Measurements from ENCODE around the gene PPP2R3A.
"Not testable (repeated sequence)": the region's sequence is repeated elsewhere in the genome, so short reads cannot be mapped to it uniquely, and the experiment has no call there.

PPP2R3A gene

DNA sequence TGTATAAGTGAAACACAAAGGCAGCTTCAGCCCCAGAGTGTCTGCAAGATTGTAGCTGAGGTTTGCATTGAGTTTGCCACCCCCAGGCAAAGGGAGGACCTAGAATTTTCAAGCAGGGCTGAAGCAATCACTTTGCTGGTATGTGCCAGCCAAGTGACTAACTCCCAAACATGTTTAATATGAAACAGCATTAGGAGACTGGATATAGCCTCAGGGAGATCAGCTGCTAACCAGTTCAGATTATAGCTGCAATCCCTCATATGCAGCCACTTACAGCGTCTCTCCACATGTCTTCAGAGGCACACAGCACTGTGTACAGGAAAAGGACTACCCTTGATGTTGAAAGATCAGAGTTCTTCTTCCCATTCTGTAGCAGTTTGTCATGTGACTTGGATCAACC is 38.4 kb upstream of the PPP2R3A start:
- TF ChIP-seq, protein P1, sequence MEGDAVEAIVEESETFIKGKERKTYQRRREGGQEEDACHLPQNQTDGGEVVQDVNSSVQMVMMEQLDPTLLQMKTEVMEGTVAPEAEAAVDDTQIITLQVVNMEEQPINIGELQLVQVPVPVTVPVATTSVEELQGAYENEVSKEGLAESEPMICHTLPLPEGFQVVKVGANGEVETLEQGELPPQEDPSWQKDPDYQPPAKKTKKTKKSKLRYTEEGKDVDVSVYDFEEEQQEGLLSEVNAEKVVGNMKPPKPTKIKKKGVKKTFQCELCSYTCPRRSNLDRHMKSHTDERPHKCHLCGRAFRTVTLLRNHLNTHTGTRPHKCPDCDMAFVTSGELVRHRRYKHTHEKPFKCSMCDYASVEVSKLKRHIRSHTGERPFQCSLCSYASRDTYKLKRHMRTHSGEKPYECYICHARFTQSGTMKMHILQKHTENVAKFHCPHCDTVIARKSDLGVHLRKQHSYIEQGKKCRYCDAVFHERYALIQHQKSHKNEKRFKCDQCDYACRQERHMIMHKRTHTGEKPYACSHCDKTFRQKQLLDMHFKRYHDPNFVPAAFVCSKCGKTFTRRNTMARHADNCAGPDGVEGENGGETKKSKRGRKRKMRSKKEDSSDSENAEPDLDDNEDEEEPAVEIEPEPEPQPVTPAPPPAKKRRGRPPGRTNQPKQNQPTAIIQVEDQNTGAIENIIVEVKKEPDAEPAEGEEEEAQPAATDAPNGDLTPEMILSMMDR (conservative IDR thresholded peaks at IDR 0.05; ENCODE audit: low read length): no peak
- no peak for TF ChIP-seq EZH2phosphoT487 (IDR thresholded peaks at IDR 0.05; ENCODE audit: borderline replicate concordance)
- Histone ChIP-seq H3K9me3 (ENCODE audit: insufficient read depth, low read depth, low read length) (no peaks in the 10 kb centered on the region), H3F3A (ENCODE audit: low read depth) (no peaks in the 10 kb centered on the region), H4K20me1 (ENCODE audit: insufficient read depth, low read length, poor library complexity, severe bottlenecking) (no peaks in the 10 kb centered on the region), H3K36me3 (ENCODE audit: insufficient read depth, low read length) (no peaks in the 10 kb centered on the region), H3K9ac (ENCODE audit: low read depth, low read length, poor library complexity, severe bottlenecking) (no peak overlapping the region), H3K4me3 (ENCODE audit: low read length, poor library complexity, severe bottlenecking) (no peak overlapping the region), H3K4me2 (ENCODE audit: low read depth, low read length, poor library complexity, severe bottlenecking) (no peak overlapping the region), H3K27me3 (ENCODE audit: insufficient read depth, low read length, poor library complexity, severe bottlenecking) (no peaks in the 10 kb centered on the region), H2AFZ (ENCODE audit: low read length) (no peak overlapping the region), H3K79me2 (ENCODE audit: insufficient read depth, low read length) (no peaks in the 10 kb centered on the region), H3K9me2 (replicated peaks; ENCODE audit: low read depth, low read length) (no peaks in the 10 kb centered on the region), H3K4me1 (ENCODE audit: insufficient read depth, low read length, poor library complexity, severe bottlenecking) (no peaks in the 10 kb centered on the region)

DNA sequence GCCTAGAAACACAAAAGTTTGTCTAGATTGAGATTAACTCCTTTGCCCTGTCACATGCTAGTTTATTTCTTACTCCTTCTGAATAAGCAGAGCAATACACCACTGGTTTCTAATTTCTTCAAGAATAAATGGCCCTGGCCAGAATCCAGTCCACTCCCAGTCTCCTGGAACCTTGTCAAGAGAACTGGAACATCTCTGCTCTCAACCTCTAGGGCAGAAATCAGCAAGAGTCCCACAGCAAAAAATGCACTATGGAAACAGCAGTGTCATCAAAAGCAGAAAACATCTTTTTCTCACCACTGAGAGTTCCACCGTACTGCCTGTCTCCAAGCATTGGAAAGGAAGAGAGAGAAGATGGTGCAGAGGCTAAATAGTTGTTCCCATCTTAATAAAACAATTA is 35.9 kb upstream of the PPP2R3A start:
- Histone ChIP-seq H4K20me1 (ENCODE audit: insufficient read depth, low read length, poor library complexity, severe bottlenecking) (no peaks in the 10 kb centered on the region), H3K9ac (ENCODE audit: low read depth, low read length, poor library complexity, severe bottlenecking) (no peak overlapping the region), H3K9me3 (ENCODE audit: insufficient read depth, low read depth, low read length) (no peaks in the 10 kb centered on the region), H3F3A (ENCODE audit: low read depth) (no peaks in the 10 kb centered on the region), H3K27me3 (ENCODE audit: insufficient read depth, low read length, poor library complexity, severe bottlenecking) (no peaks in the 10 kb centered on the region), H2AFZ (ENCODE audit: low read length) (no peak overlapping the region), H3K9me2 (replicated peaks; ENCODE audit: low read depth, low read length) (no peaks in the 10 kb centered on the region), H3K4me3 (ENCODE audit: low read length, poor library complexity, severe bottlenecking) (no peak overlapping the region), H3K79me2 (ENCODE audit: insufficient read depth, low read length) (no peaks in the 10 kb centered on the region), H3K4me1 (ENCODE audit: insufficient read depth, low read length, poor library complexity, severe bottlenecking) (no peaks in the 10 kb centered on the region), H3K4me2 (ENCODE audit: low read depth, low read length, poor library complexity, severe bottlenecking) (no peak overlapping the region), H3K36me3 (ENCODE audit: insufficient read depth, low read length) (no peaks in the 10 kb centered on the region)
- TF ChIP-seq EZH2phosphoT487 (IDR thresholded peaks at IDR 0.05; ENCODE audit: borderline replicate concordance): no peak
- TF ChIP-seq, protein P1 (conservative IDR thresholded peaks at IDR 0.05; ENCODE audit: low read length): no peak

DNA sequence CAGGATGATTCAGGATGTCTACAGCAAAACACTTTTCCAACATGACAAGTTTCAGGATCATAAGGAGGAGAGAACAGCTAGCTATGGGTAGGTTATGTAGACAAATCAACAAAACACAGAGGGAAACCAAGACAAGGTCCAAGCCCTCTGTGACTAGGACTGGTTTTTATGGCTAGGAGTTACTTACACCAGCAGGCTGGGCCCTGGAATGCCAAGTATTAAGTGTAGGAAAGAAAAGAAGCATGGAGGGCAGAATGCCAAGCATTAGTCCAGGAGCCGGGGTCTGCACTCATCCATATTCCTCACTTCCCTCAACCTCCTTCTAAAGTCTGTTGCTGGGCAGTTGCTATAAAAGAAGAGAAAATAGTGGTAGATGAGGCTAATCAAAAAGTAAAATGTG is 35.3 kb upstream of the PPP2R3A start:
- Histone ChIP-seq H3K9ac (ENCODE audit: low read depth, low read length, poor library complexity, severe bottlenecking) (no peak overlapping the region), H3K4me3 (ENCODE audit: low read length, poor library complexity, severe bottlenecking) (no peak overlapping the region), H2AFZ (ENCODE audit: low read length) (no peak overlapping the region)

DNA sequence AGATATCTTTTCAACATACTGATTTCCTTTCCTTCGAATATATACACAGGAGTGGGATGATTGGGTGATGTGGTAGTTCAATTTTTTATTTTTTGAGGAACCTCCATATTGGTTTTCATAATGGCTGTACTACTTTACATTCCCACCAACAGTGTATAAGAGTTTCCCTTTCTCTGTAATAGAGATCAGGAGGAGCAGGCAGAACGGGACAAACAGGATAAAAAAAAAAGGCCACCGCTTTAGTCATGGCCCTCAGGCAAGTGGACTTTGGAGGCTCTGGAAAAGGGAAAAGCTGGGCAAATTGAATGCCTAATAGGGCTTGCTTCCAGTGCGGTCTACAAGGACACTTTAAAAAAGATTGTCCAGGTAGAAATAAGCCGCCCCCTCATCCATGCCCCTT is 30.4 kb upstream of the PPP2R3A start:
- not testable (repeated sequence) for H3K4me1 ChIP-seq (ENCODE audit: insufficient read depth, low read length, poor library complexity, severe bottlenecking); H2AFZ ChIP-seq (ENCODE audit: low read length); H3K79me2 ChIP-seq (ENCODE audit: insufficient read depth, low read length); H3K9ac ChIP-seq (ENCODE audit: low read depth, low read length, poor library complexity, severe bottlenecking); H3K4me2 ChIP-seq (ENCODE audit: low read depth, low read length, poor library complexity, severe bottlenecking); H3K36me3 ChIP-seq (ENCODE audit: insufficient read depth, low read length); H3K4me3 ChIP-seq (ENCODE audit: low read length, poor library complexity, severe bottlenecking); H4K20me1 ChIP-seq (ENCODE audit: insufficient read depth, low read length, poor library complexity, severe bottlenecking); H3K9me3 ChIP-seq (ENCODE audit: insufficient read depth, low read depth, low read length); H3K27me3 ChIP-seq (ENCODE audit: insufficient read depth, low read length, poor library complexity, severe bottlenecking); H3K9me2 ChIP-seq (replicated peaks; ENCODE audit: low read depth, low read length); H3F3A ChIP-seq (ENCODE audit: low read depth)

More for the DNA sequence above, 35.3 kb upstream of the PPP2R3A start:
- no peaks in the 10 kb centered on the region for H3K9me2 ChIP-seq (replicated peaks; ENCODE audit: low read depth, low read length)
- H3K4me2 ChIP-seq (ENCODE audit: low read depth, low read length, poor library complexity, severe bottlenecking): no peak overlapping the region
- no peaks in the 10 kb centered on the region for H3F3A ChIP-seq (ENCODE audit: low read depth)
- TF ChIP-seq, protein P1 (conservative IDR thresholded peaks at IDR 0.05; ENCODE audit: low read length): no peak
- TF ChIP-seq EZH2phosphoT487 (IDR thresholded peaks at IDR 0.05; ENCODE audit: borderline replicate concordance): no peak
- no peaks in the 10 kb centered on the region for H4K20me1 ChIP-seq (ENCODE audit: insufficient read depth, low read length, poor library complexity, severe bottlenecking)
- no peaks in the 10 kb centered on the region for H3K79me2 ChIP-seq (ENCODE audit: insufficient read depth, low read length)
- no peaks in the 10 kb centered on the region for H3K27me3 ChIP-seq (ENCODE audit: insufficient read depth, low read length, poor library complexity, severe bottlenecking)
- no peaks in the 10 kb centered on the region for H3K4me1 ChIP-seq (ENCODE audit: insufficient read depth, low read length, poor library complexity, severe bottlenecking)
- H3K36me3 ChIP-seq (ENCODE audit: insufficient read depth, low read length): no peaks in the 10 kb centered on the region
- no peaks in the 10 kb centered on the region for H3K9me3 ChIP-seq (ENCODE audit: insufficient read depth, low read depth, low read length)

DNA sequence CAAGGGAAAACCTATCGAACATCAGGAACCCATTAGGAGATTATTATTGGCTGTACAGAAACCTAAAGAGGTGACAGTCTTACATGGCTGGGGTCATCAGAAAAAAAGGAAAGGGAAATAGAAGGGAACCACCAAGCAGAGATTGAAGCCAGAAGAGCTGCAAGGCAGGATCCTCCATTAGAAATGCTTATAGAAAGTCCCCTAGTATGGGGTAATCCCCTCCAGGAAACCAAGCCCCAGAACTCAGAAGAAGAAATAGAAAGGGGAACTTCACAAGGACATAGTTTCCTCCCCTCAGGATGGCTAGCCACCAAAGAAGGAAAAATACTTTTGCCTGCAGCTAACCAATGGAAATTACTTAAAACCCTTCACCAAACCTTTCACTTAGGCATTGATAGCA is 27.8 kb upstream of the PPP2R3A start:
- not testable (repeated sequence) for H3K9me2 ChIP-seq (replicated peaks; ENCODE audit: low read depth, low read length); H3K4me3 ChIP-seq (ENCODE audit: low read length, poor library complexity, severe bottlenecking); H3K4me1 ChIP-seq (ENCODE audit: insufficient read depth, low read length, poor library complexity, severe bottlenecking); H3F3A ChIP-seq (ENCODE audit: low read depth); H3K27me3 ChIP-seq (ENCODE audit: insufficient read depth, low read length, poor library complexity, severe bottlenecking); H3K36me3 ChIP-seq (ENCODE audit: insufficient read depth, low read length); H4K20me1 ChIP-seq (ENCODE audit: insufficient read depth, low read length, poor library complexity, severe bottlenecking); H3K9me3 ChIP-seq (ENCODE audit: insufficient read depth, low read depth, low read length); H3K9ac ChIP-seq (ENCODE audit: low read depth, low read length, poor library complexity, severe bottlenecking); H3K4me2 ChIP-seq (ENCODE audit: low read depth, low read length, poor library complexity, severe bottlenecking); H3K79me2 ChIP-seq (ENCODE audit: insufficient read depth, low read length); H2AFZ ChIP-seq (ENCODE audit: low read length)

Data from Loucy (cell line).